ENCODE results near the gene CALCA. TPM values are rescaled to one million over a fixed set of nuclear protein-coding genes. Genes with fewer than 3 reads are reported as not detected.
A peak's percentile ranks its signal among the peaks of the same experiment; 100 is the strongest.

CALCA gene
- total RNA-seq, 6 experiments from 2014 or later: 0.68 to 8.6 (median 2.1) TPM; not detected in 1

DNA sequence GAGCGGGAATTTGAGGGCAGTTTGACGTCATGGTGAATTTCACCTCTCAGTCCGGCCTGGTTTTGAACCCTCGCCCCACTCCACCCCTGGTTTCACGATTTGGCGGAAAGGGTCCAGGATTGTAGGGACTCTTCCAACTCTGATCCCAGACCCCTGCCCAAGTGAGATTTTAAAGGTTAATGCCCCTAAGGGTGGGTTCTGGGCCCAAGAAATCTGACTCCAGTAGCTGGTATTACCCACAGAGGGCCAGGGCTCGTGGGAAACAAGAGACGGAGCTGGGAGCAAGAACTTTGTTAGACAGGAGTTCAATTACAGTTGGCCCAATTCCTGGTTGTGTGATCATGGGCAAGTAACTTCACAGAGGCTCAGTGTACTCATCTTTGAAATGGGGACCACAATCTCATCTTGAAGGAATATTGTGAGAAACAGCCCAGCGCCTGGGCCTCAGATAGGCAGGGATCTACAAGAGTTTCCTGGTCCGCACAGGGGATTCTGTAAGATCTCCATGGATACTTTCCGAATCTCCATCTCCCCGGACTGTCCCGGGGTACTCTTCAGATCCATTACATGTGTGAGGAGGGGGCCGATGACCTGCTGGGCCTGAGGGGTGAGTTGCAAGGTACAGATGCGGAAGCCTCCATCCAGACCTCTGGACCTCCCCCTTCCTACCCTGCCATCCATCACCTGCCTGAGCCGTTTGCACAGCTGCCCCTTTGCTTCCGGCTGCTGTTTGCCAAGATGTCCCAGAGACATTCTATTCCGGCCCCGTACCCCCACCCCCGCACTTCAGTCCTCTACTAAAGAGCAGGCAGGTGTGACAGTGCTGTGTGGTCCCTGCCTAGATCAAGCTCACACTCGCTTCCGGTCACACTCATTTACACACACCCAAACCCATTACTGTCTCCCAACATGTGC lies 687 bp upstream of the CALCA start:
- ATAC-seq (no peak), DNase-seq (no peak)
- H3K4me3 ChIP-seq: no peak overlapping the region
- peaks cover 0 to 33% (median 16%) of the 10 kb centered on the region in 4 donors for H3K4me1 ChIP-seq
- WGBS (ENCODE audit: insufficient coverage, low coverage, low lambda C conversion rate, missing lambda C conversion rate): 13% methylated on average over 16 of the region's 22 CpGs
- intact Hi-C loops (cut with DNase I): loop anchor here in 1 of 2 donors (10.0 kb wide), 1 partner anchor 102 kb away; the partner anchor contains the start of gene CALCB
- no peaks in the 10 kb centered on the region for H3K9me3 ChIP-seq
- no peak overlapping the region for H3K27ac ChIP-seq
- peaks cover 4 to 29% of the 10 kb centered on the region in 2 donors for H3K27me3 ChIP-seq
- H3K36me3 ChIP-seq: no peaks in the 10 kb centered on the region
- TF ChIP-seq CTCF (IDR thresholded peaks at IDR 0.05): no peak
- no peak for TF ChIP-seq POLR2A (IDR thresholded peaks at IDR 0.05)

DNA sequence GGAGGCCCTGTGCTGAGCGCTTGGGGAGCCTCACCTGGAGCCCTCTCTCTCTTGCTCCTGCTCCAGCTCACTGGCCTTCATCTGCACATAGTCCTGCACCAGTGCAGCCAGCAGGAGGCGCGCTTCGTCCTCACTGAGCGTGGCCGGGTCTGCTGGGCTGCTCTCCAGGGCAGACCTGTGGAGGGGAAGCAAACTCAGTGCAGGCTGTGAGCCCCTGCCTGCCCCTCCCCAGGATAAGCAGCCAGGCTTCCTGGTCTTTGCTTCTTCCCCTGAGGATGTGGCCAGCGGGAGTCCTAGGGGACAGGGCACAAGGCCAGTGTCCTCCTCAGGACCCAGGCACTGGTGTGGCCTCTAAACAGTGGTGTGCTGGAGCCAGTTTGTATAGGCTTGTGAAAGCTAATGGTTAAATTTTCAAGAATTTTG lies 2.2 kb downstream of the CALCA start:
- WGBS (ENCODE audit: insufficient coverage, low coverage, low lambda C conversion rate, missing lambda C conversion rate): 20% methylated on average over 1 of the region's 7 CpGs

GRCh38 chr11:14967581-14968243 lies 4.4 kb downstream of the CALCA start:
- WGBS (ENCODE audit: insufficient coverage, low coverage, low lambda C conversion rate, missing lambda C conversion rate): 89% methylated on average over 4 of the region's 5 CpGs
- peaks cover 4 to 17% of the 10 kb centered on the region in 2 donors for H3K27me3 ChIP-seq
- no peaks in the 10 kb centered on the region for H3K9me3 ChIP-seq
- no peaks in the 10 kb centered on the region for H3K36me3 ChIP-seq
- no peak overlapping the region for H3K4me3 ChIP-seq
- no peak overlapping the region for H3K27ac ChIP-seq
- DNase-seq (no peak), ATAC-seq (no peak)
- intact Hi-C loops (cut with DNase I): no loop called here
- H3K4me1 ChIP-seq: peaks cover 0 to 9% (median 4%) of the 10 kb centered on the region in 4 donors
- no peak for TF ChIP-seq CTCF (IDR thresholded peaks at IDR 0.05)
- TF ChIP-seq POLR2A (IDR thresholded peaks at IDR 0.05): no peak

More for the DNA sequence above, 2.2 kb downstream of the CALCA start:
- peaks cover 4 to 26% of the 10 kb centered on the region in 2 donors for H3K27me3 ChIP-seq
- ATAC-seq (peak; percentile 48 to 57 (median 53)), DNase-seq (peak in 2 of 3 donors; percentile 49 to 63)
- TF ChIP-seq CTCF (IDR thresholded peaks at IDR 0.05) (peak; percentile 28 to 53 (median 43)), POLR2A (IDR thresholded peaks at IDR 0.05) (no peak)
- no peak overlapping the region for H3K4me3 ChIP-seq
- H3K9me3 ChIP-seq: no peaks in the 10 kb centered on the region
- no peak overlapping the region for H3K27ac ChIP-seq
- intact Hi-C loops (cut with DNase I): loop anchor here in 1 of 2 donors (10.0 kb wide), 1 partner anchor 105 kb away; the partner anchor contains the start of gene CALCB
- peaks cover 0 to 23% (median 11%) of the 10 kb centered on the region in 4 donors for H3K4me1 ChIP-seq
- H3K36me3 ChIP-seq: no peaks in the 10 kb centered on the region

- Histone ChIP-seq H3K36me3 (no peaks in the 10 kb centered on the region), H3K27ac (no peak overlapping the region), H3K9me3 (no peaks in the 10 kb centered on the region), H3K4me3 (no peak overlapping the region), H3K27me3 (no peaks in the 10 kb centered on the region), H3K4me1 (no peaks in the 10 kb centered on the region)
- DNase-seq (no peak), ATAC-seq (no peak)
- intact Hi-C loops (cut with DNase I): no loop called here
- TF ChIP-seq CTCF (IDR thresholded peaks at IDR 0.05) (no peak), POLR2A (IDR thresholded peaks at IDR 0.05) (no peak)
- WGBS (ENCODE audit: insufficient coverage, low coverage, low lambda C conversion rate, missing lambda C conversion rate): 57% methylated on average over 1 of the region's 2 CpGs
Observed at GRCh38 chr11:14956111-14956510, 16.0 kb downstream of the CALCA start.
